KOPT-K1 (cell line): ENCODE results near the gene GLT1D1.

Experiments used
- H3K27ac ChIP-seq: fragments of 200-600 bp; sonication (generic); 2 replicates; pipeline ENCODE4 v1.5.1; 2016; ENCODE audit warnings: antibody characterized with exemption, mild to moderate bottlenecking, low read depth, low read length; ENCODE audit not compliant: poor library complexity, severe bottlenecking
- H3K36me3 ChIP-seq: fragments of 200-600 bp; sonication (generic); 2 replicates; pipeline ENCODE4 v1.5.1; 2017; ENCODE audit warnings: antibody characterized with exemption, mild to moderate bottlenecking, low read length, moderate library complexity; ENCODE audit not compliant: insufficient read depth
- H3K9me3 ChIP-seq: fragments of 200-600 bp; sonication (generic); 2 replicates; pipeline ENCODE4 v1.5.1; 2017; ENCODE audit warnings: antibody characterized with exemption, low read length, mild to moderate bottlenecking; ENCODE audit not compliant: insufficient read depth, poor library complexity, severe bottlenecking

The GLT1D1 gene

DNA sequence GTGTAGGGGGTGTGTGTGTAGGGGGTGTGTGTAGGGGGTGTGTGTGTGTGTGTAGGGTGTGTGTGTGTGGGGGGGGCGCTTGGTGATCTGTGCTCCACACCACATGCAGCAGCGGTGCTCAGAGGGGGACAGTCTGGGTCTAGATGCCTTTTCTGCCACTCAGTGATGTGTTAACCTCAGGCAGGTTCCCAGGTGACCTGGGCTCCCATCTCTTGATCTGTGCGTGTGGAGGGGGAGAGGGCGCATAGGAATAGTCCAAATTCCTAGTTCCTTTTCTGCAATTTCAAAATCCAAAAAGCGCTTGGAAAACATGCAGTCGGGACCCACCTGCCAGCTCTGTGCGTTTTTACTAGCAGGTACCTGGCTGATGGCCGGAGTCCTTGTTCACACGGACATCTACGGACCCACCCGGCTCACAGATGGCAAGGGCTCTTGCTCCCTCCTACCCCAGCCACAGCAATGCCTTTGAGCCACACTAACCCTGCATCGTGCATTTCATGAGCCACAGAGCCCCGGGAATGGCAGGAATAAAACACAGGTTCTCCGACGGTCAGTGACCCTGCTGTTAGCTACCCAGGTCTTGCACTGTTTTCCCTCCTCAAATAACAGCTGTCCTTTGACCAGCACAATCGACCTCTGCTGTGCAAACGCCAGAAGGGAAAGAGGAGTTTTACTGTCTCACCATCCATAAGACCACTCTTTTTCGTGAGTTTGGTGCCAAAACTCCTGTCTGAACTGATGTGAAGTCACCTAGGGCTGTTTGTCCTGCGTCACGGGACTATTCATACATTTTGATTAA, 120.8 kb downstream of the GLT1D1 start:
- no peaks in the 10 kb centered on the region for H3K9me3 ChIP-seq
- no peaks in the 10 kb centered on the region for H3K36me3 ChIP-seq
- H3K27ac ChIP-seq: no peak overlapping the region

DNA sequence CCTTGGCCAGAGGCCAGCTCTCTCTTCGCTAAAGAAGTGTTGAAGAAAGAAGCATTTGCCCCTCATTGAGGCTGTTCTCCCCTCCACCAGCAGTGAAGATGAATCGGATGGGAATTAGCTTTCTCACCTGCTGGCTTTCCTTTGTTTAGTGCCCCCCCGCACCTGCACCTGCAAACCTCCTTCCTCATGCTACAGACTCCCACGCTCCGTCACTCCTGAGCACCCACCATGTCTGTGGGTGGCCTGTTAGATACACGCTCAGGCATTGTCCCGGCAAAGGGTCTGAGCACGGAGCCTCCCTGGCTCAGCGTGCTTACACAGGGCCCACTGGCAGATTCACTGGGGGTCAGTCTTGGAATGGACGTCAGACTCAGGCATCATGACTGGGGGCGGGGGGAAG, 121.6 kb downstream of the GLT1D1 start:
- H3K9me3 ChIP-seq: no peaks in the 10 kb centered on the region
- no peaks in the 10 kb centered on the region for H3K36me3 ChIP-seq
- H3K27ac ChIP-seq: no peak overlapping the region

DNA sequence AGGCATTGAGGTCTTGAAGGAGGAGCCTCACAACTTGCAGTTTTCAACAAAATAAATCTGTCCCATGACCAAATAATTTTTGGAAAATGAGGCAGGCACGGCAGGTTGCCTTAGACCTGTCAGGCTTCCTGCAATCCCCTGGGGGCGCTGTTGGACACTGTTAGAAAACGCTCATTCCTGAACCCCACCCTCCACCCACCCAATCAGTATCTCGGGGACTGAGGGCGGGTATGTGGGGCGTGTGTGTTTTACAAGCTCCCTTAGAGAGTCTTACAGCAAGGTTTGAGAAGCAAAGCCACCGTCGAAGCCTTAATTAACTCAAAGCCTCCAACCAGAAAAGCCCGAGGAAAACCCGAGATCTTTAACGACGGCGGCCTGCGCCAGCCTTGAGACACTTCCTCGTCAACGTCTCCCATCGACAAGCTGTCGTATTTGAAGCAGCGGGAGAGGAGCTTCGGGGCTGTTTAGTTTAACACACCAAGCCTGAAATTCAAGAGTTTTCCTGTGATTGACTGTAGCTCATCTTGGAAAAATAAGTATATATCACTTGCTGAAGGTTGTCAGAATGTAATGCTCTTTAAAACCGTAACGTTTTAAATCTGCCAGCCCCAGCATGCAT, 123.0 kb downstream of the GLT1D1 start:
- Histone ChIP-seq H3K27ac (no peak overlapping the region), H3K36me3 (no peaks in the 10 kb centered on the region), H3K9me3 (no peaks in the 10 kb centered on the region)

DNA sequence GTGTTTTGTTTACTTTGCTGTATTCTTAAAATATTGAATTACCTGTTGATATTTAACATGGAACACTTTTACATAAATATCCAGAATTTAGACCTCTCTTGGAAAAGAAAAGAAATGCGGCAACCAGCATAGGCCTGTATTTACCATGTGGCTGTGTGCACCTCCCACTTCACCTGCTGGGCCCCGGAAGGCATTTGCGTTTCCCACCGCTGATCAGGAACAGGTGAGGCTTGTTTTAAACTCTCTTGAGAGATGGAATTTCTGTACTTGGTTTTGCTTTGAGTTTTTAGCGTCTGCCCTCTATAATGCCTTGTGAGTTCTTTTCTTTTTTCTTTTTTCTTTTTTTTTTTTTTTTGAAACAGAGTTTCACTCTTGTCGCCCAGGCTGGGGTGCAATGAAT, 124.2 kb downstream of the GLT1D1 start:
- no peaks in the 10 kb centered on the region for H3K9me3 ChIP-seq
- H3K36me3 ChIP-seq: no peaks in the 10 kb centered on the region
- H3K27ac ChIP-seq: no peak overlapping the region

DNA sequence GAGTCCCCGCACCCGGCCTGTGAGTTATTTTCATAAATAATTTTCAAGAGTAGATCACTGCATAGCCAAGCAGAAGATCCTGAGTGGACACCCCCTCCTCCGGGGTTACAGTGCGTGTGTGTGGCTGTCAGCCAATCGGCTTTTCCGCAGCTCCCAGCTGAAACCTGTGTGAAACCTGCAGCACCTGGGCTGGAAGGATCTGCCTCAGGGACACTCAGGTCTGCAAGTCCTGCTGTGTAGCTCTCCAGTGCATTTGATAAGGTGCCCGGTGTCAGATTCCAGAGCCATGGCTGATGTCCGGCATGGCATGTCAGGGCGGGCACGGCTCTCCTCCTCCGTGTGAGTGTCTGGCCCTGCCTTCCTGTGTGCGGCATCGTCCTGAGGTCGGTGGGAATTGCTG, 124.8 kb downstream of the GLT1D1 start:
- no peaks in the 10 kb centered on the region for H3K36me3 ChIP-seq
- no peaks in the 10 kb centered on the region for H3K9me3 ChIP-seq
- H3K27ac ChIP-seq: no peak overlapping the region

DNA sequence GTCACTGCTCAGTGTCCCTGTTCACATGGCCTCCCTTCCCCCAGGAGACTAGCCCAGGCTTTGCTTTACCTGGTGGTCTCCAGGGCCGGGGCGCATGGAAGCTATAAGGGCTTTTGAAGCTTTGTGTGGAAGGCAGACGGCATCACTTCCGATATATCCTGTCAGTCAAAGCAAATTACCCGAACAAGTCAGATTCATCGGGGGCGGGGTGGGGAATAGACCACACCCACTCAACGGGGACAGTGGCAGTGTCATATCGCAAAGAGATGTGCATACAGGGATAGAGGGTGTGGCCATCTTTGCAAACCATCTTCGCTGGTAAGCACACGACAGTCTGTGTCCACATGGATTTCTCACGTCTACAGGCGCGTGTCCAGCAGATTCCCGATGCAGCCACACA, 127.3 kb downstream of the GLT1D1 start:
- Histone ChIP-seq H3K9me3 (no peaks in the 10 kb centered on the region), H3K36me3 (no peaks in the 10 kb centered on the region), H3K27ac (no peak overlapping the region)

DNA sequence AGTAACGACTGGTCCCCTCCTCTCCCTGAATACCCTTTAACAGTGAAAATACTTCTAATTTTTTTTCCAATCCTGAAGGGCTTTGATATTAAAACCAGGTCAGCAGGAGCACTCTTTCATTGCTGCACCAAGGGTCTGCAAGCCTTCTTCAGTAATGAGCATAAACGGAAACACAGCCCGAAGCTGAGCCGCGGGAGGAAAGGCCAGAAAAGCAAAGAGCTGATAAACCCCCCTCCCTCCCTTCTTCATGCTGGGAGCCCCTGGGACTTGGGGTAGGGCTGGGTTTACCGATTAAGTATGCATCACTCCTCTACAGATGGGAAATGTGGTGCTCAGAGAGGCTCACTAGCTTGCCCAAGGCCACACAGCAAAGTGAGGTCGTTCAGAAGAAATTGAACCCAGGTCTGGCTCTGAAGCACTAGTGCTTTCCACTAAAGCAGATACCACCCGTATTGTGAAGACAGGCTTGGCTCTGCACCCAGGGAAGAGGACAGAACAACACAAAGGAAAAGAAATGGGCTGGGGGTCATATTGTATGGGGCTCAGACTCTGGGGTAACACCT, 128.8 kb downstream of the GLT1D1 start:
- no peaks in the 10 kb centered on the region for H3K9me3 ChIP-seq
- H3K27ac ChIP-seq: no peak overlapping the region
- no peaks in the 10 kb centered on the region for H3K36me3 ChIP-seq

DNA sequence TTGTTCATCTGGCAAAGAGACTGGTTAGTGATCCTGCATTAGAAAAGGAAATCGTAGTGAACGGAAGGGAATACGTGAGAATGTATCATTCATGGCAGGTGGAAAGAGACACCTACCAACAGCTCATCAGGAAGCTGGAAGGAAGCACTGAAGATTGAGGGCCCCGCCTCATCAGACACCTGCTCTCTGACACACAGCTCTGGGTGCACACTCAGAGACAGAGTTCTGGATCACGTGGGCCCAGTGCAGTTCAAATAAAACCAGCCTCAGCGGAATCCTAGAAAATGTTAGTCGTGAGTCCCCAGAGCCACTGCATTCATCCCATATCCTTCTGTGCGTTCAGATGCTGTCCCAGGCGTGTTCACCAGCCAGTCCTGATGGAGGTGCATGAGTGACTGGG, 129.7 kb downstream of the GLT1D1 start:
- Histone ChIP-seq H3K36me3 (no peaks in the 10 kb centered on the region), H3K9me3 (no peaks in the 10 kb centered on the region), H3K27ac (no peak overlapping the region)

DNA sequence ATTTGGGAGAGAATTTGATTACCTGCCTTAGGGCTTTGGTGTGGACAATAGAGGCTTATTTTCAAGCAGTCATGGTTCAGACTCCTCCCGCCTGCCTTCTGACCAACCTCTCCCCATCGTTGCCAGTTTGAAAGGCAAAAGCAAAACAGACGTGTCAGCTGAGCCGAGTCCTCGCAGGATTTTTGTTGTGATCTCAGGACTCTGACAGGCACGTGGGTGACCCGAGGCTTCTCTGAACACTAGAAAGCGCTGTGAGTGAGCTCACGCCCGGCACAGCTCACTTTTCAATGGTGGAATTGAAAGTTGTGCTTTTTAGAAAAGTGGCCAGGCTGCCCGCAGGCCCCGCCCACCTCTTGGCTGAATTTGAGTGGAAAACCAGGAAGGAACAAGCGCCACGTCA, 130.1 kb downstream of the GLT1D1 start:
- no peaks in the 10 kb centered on the region for H3K9me3 ChIP-seq
- H3K36me3 ChIP-seq: no peaks in the 10 kb centered on the region
- no peak overlapping the region for H3K27ac ChIP-seq

DNA sequence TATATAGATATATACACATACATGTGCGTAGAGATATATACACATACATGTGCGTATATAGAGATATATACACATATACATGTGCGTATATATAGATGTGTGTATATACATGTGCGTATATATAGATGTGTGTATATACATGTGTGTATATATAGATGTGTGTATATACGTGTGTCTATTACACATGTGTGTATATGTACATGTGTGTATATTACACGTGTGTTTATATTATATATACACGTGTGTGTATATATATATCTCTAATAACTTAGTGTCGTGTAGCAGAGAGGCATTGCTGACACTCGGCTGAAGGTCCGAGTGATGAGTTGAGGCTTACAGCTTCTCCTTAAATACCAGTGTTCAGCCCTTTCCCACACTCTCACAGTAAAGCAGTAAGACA, 133.7 kb downstream of the GLT1D1 start:
- H3K27ac ChIP-seq: no peak overlapping the region
- no peaks in the 10 kb centered on the region for H3K9me3 ChIP-seq
- no peaks in the 10 kb centered on the region for H3K36me3 ChIP-seq

DNA sequence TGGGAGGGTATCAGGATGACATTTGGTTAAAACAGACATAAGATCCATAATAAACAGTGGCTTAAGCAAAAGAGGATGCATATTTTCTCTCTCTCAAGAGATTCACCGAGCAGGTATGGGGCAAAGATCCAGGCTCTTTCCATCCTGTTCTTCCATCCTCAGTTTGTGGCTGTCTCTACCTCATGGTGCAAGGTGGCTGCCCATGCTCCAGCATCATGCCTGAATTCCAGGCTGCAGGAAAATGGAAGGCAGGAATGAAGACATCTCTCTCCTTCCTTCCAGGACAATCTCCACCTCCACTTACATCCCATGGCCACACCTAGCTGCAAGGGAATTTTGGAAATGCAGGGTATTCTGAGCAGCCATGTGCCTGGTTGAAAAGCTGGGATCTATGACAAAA, 136.0 kb downstream of the GLT1D1 start:
- H3K27ac ChIP-seq: no peak overlapping the region
- no peaks in the 10 kb centered on the region for H3K9me3 ChIP-seq
- H3K36me3 ChIP-seq: no peaks in the 10 kb centered on the region

DNA sequence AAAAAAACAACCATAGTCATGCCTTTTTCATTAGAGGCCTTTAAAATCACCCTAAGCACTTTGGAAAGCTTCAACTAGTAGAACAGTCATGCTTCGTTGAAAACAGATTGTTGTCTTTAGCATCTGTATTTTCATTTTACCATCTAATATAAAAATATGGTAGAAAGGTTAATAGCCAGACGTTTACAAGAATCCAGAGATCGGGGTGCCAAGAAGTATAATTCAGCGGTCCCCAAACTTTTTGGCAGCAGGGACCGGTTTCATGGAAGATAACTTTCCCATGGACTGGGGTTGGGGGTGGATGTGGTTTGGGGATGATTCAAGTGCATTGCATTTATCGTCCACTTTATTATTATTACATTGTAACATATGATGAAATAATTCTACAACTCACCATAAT, 138.4 kb downstream of the GLT1D1 start:
- Histone ChIP-seq H3K9me3 (no peaks in the 10 kb centered on the region), H3K36me3 (no peaks in the 10 kb centered on the region), H3K27ac (no peak overlapping the region)

DNA sequence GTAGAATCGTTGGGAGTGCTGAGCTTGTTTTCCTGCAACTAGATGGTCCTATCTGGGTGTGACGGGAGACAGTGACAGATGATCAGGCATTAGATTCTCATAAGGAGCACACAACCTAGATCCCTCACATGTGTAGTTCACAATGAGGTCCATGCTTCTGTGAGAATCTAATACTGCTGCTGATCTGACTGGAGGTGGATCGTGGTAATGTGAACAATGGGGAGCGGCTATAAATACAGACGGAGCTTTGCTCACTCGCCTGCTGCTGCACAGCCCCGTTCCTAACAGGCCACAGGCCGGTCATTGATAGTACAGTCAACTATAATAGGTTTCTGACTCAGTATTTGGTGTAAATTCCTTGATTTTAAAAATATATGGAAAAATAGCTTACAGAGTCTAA, 138.8 kb downstream of the GLT1D1 start:
- H3K36me3 ChIP-seq: no peaks in the 10 kb centered on the region
- H3K27ac ChIP-seq: no peak overlapping the region
- no peaks in the 10 kb centered on the region for H3K9me3 ChIP-seq

DNA sequence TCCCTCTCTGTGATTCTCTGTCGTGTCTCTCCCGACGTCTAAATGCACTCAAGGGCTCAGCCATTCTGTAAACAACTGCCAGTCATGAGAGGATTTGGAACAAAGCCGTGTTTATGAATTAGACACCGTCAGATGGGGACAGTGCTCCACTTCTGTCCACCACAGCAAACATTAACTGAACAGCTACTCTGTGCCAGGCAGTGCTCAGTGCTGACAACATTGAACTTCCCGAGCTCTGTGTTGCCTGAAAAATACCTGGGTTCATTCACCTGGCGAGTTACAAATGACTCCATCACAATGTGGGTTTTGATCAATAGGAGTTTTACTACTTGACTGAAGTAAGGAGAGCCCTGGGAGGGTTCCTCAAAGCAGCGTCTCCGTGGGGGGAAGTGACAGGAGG, 139.3 kb downstream of the GLT1D1 start:
- Histone ChIP-seq H3K27ac (no peak overlapping the region), H3K9me3 (no peaks in the 10 kb centered on the region), H3K36me3 (no peaks in the 10 kb centered on the region)

DNA sequence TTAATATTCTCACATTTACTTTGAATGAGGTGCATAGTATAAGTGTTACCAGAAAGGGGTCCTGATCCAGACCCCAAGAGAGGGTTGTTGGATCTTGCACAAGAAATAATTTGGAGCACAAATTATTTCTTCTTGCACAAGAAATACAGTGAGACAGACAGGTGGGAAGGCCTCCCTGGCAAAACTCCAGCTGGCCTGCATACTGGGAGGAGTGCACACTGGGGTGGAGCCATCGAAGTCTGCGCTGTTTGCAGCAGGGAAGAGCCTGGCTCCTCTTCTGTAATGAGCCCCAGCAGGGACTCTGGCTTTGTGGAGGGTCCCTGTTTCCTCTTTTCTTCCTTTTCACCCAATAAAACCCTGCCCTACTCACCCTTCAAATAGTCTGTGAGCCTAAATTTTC, 141.6 kb downstream of the GLT1D1 start:
- Histone ChIP-seq H3K36me3 (no peaks in the 10 kb centered on the region), H3K9me3 (no peaks in the 10 kb centered on the region), H3K27ac (no peak overlapping the region)

DNA sequence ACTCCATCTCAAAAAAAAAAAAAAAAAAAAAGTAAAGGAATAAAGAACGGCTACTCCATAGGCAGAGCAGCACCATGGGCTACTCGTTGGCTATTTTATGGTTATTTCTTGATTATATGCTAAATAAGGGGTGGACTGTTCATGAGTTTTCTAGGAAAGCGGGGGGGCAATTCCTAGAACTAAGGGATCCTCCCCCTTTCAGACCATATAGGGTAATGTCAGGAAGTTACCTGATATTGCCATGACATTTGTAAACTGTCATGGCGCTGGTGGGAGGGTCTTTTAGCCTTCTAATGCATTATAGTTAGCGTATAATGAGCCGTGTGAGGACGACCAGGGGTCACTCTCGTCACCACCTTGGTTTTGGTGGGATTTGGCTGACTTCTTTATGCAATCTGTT, 142.3 kb downstream of the GLT1D1 start:
- no peaks in the 10 kb centered on the region for H3K9me3 ChIP-seq
- H3K36me3 ChIP-seq: no peaks in the 10 kb centered on the region
- no peak overlapping the region for H3K27ac ChIP-seq
